HUES48 (cell line): ENCODE measurements around the gene EGF.

Experiments used
- H3K27ac ChIP-seq: one replicate; pipeline ENCODE4 v1.7.0; 2013; ENCODE audit warnings: low read depth, low read length, inconsistent platforms
- H3K27me3 ChIP-seq: 2 replicates; pipeline ENCODE4 v1.6.1; 2013; ENCODE audit warnings: mild to moderate bottlenecking, low read length; ENCODE audit not compliant: control insufficient read depth, insufficient read depth
- H3K36me3 ChIP-seq: 2 replicates; pipeline ENCODE4 v1.6.1; 2013; ENCODE audit warnings: low read length; ENCODE audit not compliant: control insufficient read depth, insufficient read depth
- H3K4me1 ChIP-seq: 2 replicates; pipeline ENCODE4 v1.6.1; 2013; ENCODE audit warnings: mild to moderate bottlenecking, low read length; ENCODE audit not compliant: control insufficient read depth, insufficient read depth
- H3K4me3 ChIP-seq: 2 replicates; pipeline ENCODE4 v1.5.1; 2013; ENCODE audit warnings: mild to moderate bottlenecking, low read depth, low read length
- H3K9ac ChIP-seq: 2 replicates; pipeline ENCODE4 v1.6.1; 2013; ENCODE audit warnings: mild to moderate bottlenecking, low read depth, low read length, moderate library complexity
- H3K9me3 ChIP-seq: 2 replicates; pipeline ENCODE4 v1.6.1; 2013; ENCODE audit warnings: low read length; ENCODE audit not compliant: control insufficient read depth, insufficient read depth

Gene EGF

GRCh38 chr4:109978704-109979454 lies 66.2 kb downstream of the EGF start:
- Histone ChIP-seq H3K4me1 (peaks cover 14% of the 10 kb centered on the region), H3K27ac (no peak overlapping the region), H3K4me3 (no peak overlapping the region), H3K9ac (no peak overlapping the region), H3K36me3 (no peaks in the 10 kb centered on the region), H3K9me3 (no peaks in the 10 kb centered on the region), H3K27me3 (no peaks in the 10 kb centered on the region)

- H3K4me3 ChIP-seq: no peak overlapping the region
- H3K4me1 ChIP-seq: peaks cover 14% of the 10 kb centered on the region
- H3K36me3 ChIP-seq: no peaks in the 10 kb centered on the region
- no peak overlapping the region for H3K9ac ChIP-seq
- H3K27me3 ChIP-seq: no peaks in the 10 kb centered on the region
- H3K9me3 ChIP-seq: no peaks in the 10 kb centered on the region
- H3K27ac ChIP-seq: no peak overlapping the region
Observed at GRCh38 chr4:109979920-109980717, 67.4 kb downstream of the EGF start.

- Histone ChIP-seq H3K9ac (no peak overlapping the region), H3K27ac (no peak overlapping the region), H3K4me1 (peaks cover 14% of the 10 kb centered on the region), H3K9me3 (no peaks in the 10 kb centered on the region), H3K4me3 (no peak overlapping the region), H3K27me3 (no peaks in the 10 kb centered on the region), H3K36me3 (no peaks in the 10 kb centered on the region)
Observed at GRCh38 chr4:109981936-109982335, 69.3 kb downstream of the EGF start.

GRCh38 chr4:109982521-109982920 lies 69.8 kb downstream of the EGF start:
- H3K27me3 ChIP-seq: no peaks in the 10 kb centered on the region
- no peak overlapping the region for H3K27ac ChIP-seq

GRCh38 chr4:109985993-109986974 lies 73.6 kb downstream of the EGF start:
- no peak overlapping the region for H3K4me3 ChIP-seq
- no peaks in the 10 kb centered on the region for H3K27me3 ChIP-seq
- H3K27ac ChIP-seq: no peak overlapping the region
- no peaks in the 10 kb centered on the region for H3K9me3 ChIP-seq
- no peak overlapping the region for H3K9ac ChIP-seq
- no peaks in the 10 kb centered on the region for H3K4me1 ChIP-seq
- no peaks in the 10 kb centered on the region for H3K36me3 ChIP-seq

More at GRCh38 chr4:109982521-109982920, 69.8 kb downstream of the EGF start:
- Histone ChIP-seq H3K36me3 (no peaks in the 10 kb centered on the region), H3K4me3 (no peak overlapping the region), H3K9me3 (no peaks in the 10 kb centered on the region), H3K9ac (no peak overlapping the region), H3K4me1 (peaks cover 14% of the 10 kb centered on the region)

GRCh38 chr4:109989044-109989443 lies 76.4 kb downstream of the EGF start:
- H3K4me3 ChIP-seq: no peak overlapping the region
- H3K27ac ChIP-seq: no peak overlapping the region
- H3K36me3 ChIP-seq: no peaks in the 10 kb centered on the region
- H3K27me3 ChIP-seq: no peaks in the 10 kb centered on the region
- H3K9me3 ChIP-seq: no peaks in the 10 kb centered on the region
- H3K9ac ChIP-seq: no peak overlapping the region
- H3K4me1 ChIP-seq: no peaks in the 10 kb centered on the region

- no peaks in the 10 kb centered on the region for H3K4me1 ChIP-seq
- H3K27ac ChIP-seq: no peak overlapping the region
- no peaks in the 10 kb centered on the region for H3K27me3 ChIP-seq
- no peak overlapping the region for H3K9ac ChIP-seq
- no peaks in the 10 kb centered on the region for H3K36me3 ChIP-seq
- H3K4me3 ChIP-seq: no peak overlapping the region
- no peaks in the 10 kb centered on the region for H3K9me3 ChIP-seq
Observed at GRCh38 chr4:109989618-109990017, 76.9 kb downstream of the EGF start.

GRCh38 chr4:109990261-109991257 lies 77.9 kb downstream of the EGF start:
- Histone ChIP-seq H3K9me3 (no peaks in the 10 kb centered on the region), H3K36me3 (no peaks in the 10 kb centered on the region), H3K4me3 (no peak overlapping the region), H3K27ac (no peak overlapping the region), H3K27me3 (no peaks in the 10 kb centered on the region), H3K9ac (no peak overlapping the region), H3K4me1 (no peaks in the 10 kb centered on the region)

- Histone ChIP-seq H3K9ac (no peak overlapping the region), H3K9me3 (no peaks in the 10 kb centered on the region), H3K27me3 (no peaks in the 10 kb centered on the region), H3K36me3 (no peaks in the 10 kb centered on the region), H3K4me3 (no peak overlapping the region), H3K4me1 (no peaks in the 10 kb centered on the region), H3K27ac (no peak overlapping the region)
Observed at GRCh38 chr4:109993116-109993515, 80.4 kb downstream of the EGF start.

- no peak overlapping the region for H3K9ac ChIP-seq
- H3K4me1 ChIP-seq: no peaks in the 10 kb centered on the region
- H3K4me3 ChIP-seq: no peak overlapping the region
- H3K27me3 ChIP-seq: no peaks in the 10 kb centered on the region
- no peaks in the 10 kb centered on the region for H3K9me3 ChIP-seq
- no peaks in the 10 kb centered on the region for H3K36me3 ChIP-seq
- H3K27ac ChIP-seq: no peak overlapping the region
Observed at GRCh38 chr4:109994415-109994827, 81.7 kb downstream of the EGF start.
